Gastroesophageal sphincter (tissue), 3 donors: Measurements from ENCODE around the gene PLEKHA1.

Experiments
- POLR2A ChIP-seq, 2 donors: fragments of 450-650 bp; IDR thresholded peaks; one replicate each; pipeline ENCODE4 v1.6.1; 2017; ENCODE audit warnings: antibody characterized with exemption in 2 of 2, mild to moderate bottlenecking in 2 of 2, moderate library complexity in 1 of 2
- POLR2AphosphoS5 ChIP-seq: sonication (generic); formaldehyde crosslinking; IDR thresholded peaks from one replicate; pipeline ENCODE4 v1.6.1; 2017; ENCODE audit warnings: antibody characterized with exemption
- TF ChIP-seq, protein P1 (sequence below), 4 experiments: fragments of 200-600 bp in 2 of 4; fragments of 450-650 bp in 2 of 4; sonication (generic) in 1 of 4; IDR thresholded peaks; one replicate each; pipeline ENCODE4 v1.5.1; 2017 to 2019; ENCODE audit warnings: antibody characterized with exemption in 4 of 4, mild to moderate bottlenecking in 2 of 4, moderate library complexity in 2 of 4

DNA sequence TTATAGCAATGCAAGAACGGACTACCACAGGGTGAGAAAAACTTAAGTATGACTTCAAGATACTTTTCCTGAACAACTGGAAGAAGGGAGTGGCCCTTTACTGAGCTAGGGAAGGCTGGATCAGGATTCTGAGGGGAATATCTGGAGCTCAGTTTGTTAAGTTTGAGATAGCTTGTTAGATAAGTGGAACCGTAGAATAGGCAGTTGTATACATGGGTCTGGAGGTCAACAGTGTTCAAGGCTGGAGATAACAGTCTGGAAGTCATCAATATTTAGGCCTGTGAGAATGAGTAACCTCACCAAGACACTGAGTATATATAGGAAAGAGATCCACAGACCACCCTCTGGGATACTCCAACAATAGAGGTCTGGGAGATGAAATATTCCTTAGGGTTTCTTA, 7.2 kb downstream of the PLEKHA1 start:
- TF ChIP-seq, protein P1, sequence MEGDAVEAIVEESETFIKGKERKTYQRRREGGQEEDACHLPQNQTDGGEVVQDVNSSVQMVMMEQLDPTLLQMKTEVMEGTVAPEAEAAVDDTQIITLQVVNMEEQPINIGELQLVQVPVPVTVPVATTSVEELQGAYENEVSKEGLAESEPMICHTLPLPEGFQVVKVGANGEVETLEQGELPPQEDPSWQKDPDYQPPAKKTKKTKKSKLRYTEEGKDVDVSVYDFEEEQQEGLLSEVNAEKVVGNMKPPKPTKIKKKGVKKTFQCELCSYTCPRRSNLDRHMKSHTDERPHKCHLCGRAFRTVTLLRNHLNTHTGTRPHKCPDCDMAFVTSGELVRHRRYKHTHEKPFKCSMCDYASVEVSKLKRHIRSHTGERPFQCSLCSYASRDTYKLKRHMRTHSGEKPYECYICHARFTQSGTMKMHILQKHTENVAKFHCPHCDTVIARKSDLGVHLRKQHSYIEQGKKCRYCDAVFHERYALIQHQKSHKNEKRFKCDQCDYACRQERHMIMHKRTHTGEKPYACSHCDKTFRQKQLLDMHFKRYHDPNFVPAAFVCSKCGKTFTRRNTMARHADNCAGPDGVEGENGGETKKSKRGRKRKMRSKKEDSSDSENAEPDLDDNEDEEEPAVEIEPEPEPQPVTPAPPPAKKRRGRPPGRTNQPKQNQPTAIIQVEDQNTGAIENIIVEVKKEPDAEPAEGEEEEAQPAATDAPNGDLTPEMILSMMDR (IDR thresholded peaks at IDR 0.05): no peak
- no peak for TF ChIP-seq POLR2A (IDR thresholded peaks at IDR 0.05)
- no peak for TF ChIP-seq POLR2AphosphoS5
